ENCODE measurements around the gene ARID5B.

ARID5B gene

DNA sequence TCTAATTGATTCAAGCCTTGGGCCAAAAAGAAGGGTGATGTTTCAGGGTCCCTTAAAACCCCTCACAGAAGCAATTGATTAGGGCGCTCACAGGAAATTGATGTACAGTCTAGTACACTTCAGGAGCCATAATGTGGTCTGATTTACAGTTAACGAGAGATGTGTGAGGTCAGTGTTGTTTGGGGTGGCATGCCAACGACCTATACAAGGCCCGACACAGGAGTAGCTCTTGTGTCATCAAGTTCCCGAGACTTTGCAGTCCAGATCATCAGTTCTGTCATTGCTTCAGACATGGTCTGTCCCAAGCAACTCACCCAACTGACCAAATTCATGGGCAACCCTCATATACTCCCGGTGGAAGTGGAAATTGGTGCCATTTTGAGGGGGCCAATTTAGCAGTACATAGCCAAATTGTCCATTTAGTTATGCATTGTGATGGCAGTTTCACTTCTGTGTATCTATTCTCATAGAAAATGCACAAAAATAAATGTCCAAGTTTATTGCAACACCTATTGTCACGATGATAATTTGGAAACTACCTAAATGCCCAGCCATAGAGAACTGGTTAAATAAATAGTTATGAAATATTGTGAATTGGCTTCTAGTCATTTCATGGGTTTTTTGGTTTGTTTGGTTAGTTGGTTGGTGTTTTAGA lies 18.0 kb upstream of the ARID5B start:
- DNase-seq = no peak

DNA sequence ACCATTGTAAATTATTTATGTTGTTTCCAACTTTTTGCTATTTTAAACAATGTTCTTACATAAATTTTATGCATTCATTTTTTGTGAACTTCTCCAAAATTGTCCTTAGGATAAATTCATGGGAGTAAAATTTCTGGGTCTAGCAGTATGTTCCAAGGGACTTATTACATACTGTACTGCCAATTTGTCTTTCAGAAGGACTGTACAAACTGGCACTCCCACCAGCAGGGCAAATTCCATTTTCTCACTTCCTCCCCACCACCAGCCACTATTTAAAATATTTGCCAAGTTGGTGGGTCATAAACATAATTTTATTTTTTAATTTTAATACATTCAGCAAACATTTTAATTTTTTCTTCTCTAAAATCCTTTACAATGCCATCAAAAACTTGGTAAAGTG lies 13.7 kb upstream of the ARID5B start:
- DNase-seq = no peak

DNA sequence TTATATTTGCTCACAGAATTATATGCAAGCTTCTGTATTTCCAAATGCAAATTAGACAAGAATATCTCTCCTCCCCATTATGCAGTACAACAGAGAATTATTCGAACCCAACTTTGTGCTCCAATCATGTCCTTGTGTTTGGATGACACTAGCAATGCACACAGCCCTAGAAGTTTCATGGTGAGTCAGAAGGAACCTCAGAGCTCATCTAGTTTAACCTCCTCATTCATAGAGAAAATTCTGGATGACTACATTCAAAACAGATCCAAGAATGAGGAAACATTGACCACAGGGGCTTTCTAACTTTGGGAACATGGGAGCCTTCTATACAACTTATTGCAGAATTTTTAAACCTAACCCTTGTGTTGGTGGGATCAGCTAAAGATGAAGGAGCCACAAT lies 12.8 kb upstream of the ARID5B start:
- peak; percentile 67 for DNase-seq

DNA sequence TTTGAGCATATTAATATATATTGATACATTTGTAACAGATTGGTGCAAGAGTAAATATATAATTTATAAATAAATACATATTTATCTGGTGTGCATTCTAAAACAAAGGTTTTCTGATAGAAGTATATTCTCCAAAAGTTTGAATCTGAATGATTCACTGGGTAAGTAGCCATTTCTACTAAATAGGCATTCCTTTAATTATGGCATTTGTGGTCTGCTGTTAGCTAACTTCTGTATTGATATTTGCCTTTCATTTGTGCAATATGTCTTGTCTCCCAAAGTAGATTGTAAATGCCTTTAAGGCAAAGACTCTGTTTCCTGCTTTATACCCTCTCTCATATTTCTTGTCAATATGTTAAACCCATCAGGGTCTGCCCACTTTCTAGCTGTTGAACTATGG lies 11.1 kb upstream of the ARID5B start:
- peak; percentile 57 for DNase-seq

DNA sequence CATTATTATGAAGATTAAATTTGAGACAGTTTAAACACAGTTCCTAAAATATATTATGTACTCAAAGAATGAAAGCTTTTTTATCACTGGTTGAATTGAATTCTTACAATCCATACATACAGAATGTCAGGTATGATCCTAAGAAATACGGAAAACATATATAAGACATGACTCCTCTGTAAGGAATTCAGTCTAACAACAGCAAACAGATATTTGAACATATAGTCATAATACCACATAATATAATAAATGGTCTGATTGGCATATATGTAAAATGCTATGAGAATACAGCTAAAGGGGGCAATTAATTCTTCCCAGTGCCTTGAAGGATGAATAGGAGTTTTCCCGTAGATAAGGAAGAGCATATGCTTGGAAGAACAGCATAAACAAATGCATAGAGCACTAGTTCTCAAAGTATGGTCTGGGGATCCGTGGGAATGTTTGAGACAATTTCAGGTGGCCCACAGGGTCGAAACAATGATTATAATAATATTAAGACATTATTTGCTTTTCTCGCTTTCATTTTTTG lies 10.6 kb upstream of the ARID5B start:
- peak; percentile 46 for DNase-seq

DNA sequence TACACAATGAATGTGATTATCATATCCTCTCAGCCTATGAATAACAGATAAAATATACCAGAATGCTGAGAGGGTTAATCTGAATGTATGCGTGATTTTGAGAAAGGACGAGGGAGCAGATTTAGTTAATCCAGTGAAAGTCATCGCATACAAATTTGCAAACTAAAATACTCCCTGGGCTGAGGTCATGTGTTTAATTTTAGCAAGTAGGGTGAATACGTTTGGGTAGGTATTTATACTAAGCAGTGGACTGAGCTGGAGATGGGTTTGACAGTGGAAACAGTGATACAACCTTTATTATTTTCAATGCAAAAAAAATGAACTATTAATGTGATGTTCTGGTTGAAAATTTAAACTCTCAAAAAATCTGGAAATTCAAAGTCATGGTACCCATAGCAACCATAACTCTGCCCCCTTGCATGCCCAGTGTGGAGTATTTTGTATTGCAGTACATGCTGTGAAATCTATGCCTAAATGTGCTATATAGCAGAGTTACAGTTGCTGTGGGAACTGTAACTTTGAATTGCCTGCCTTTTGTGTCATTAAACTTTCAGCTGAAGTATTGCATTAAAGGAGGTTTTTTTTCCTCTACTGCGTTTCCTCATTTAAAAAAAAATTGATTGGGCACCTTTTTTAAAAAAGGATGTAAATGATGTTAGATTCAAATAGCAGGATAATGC lies 9.5 kb upstream of the ARID5B start:
- peak; percentile 42 for DNase-seq

DNA sequence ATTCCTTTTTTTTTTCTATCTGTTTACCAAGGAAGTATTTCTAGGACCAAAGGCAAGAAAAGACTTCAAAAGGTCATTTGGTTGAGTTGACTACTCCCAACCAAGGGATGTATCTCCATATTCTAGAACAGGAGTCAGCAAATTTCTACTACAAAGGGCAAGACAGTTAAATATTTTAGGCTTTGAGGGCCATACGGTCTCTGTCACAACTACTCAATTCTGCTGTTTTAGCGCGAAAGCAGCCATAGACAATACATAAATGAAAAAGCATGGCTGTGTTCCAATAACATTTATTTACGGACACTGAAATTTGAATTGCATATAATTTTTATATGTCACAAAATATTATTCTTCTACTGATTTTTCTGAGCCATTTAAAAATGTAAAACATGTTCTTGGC lies 8.5 kb upstream of the ARID5B start:
- no peak for DNase-seq

DNA sequence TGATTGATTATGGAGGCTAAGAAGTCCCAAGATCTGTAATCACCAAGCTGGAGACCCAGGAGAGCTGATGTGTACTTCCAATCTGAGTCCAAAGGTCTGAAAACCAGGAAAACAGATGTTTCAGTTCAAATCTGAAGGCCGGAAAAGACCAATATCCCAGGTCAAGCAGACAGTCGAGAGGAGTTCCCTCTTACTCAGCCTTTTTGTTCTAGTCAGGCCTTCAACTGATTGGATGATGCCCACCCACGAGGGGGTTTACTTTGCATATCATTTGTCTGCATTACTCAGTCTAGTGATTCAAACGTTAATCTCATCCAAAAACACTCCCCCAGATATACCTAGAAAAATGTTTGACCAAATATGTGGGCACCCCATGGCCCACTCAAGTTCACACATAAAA lies 7.4 kb upstream of the ARID5B start:
- DNase-seq = no peak

DNA sequence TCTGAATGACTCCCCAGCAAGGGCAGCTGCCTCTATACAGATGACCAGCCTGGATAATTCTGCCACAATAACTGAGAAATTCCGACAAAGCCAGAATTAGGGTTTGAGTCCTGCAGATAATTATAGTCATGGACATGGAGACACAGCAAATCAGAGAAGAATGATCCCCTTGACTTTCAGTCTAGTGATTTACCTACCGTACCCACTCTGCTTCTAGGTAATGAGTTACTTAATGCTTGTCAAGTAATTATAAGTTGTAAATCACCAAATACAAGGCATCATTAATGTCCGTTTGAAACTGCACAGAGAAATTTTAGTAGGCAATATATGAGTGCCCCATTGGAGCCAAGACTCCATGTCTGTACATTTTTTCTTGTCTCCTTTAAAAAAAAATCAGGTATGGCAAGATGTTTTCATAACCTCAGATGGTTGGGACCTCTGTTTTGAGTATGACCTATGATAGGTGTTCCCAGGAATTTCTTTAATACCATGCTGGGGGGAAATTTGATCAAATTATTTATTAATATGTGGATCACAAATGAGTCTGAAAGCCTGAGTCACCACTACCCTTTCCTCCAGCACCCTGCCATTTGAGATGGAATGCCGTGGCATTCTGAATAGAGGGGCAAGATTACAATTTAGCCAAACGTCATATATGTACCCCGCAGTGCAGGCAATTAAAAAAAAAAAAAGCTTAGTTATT lies 5.5 kb upstream of the ARID5B start:
- no peak for DNase-seq

DNA sequence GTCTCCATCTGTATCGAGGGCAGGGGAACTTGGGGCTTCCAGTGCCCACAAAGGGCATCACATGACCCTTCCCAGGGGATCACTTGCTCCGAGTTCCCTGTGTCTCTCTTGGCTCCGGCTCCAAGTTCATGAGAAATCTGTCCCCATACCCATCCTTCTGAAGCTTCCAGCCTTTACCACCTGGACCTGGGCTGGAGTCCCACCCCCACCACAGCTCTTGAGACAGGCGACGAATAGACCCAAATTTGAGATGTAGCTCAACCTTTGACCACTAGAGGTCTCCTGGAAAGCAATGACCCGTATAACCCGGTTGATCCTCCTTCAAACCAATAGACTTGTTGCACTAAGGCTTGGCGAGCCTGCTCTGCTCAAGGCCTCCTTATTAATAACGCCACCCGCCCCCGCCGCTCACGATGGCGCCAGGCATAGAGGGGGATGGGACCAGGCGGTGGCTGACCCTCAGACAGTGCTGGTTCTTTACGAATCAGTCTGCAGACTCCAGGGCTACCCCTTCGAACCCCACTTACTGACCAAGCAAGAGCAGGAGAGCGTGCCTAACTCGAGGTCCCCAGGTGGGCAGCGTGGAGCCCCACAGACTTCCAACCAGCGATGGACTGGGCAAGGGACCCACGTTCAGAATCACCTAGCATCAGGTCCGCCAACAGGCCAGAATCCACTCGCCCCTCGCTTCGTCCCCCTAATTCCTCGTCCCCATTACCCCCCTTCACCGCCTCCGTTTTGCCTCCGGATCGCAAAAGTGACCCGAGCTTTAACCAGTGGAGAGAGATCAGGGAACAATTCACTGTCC lies 4.4 kb upstream of the ARID5B start:
- DNase-seq = peak; percentile 74

DNA sequence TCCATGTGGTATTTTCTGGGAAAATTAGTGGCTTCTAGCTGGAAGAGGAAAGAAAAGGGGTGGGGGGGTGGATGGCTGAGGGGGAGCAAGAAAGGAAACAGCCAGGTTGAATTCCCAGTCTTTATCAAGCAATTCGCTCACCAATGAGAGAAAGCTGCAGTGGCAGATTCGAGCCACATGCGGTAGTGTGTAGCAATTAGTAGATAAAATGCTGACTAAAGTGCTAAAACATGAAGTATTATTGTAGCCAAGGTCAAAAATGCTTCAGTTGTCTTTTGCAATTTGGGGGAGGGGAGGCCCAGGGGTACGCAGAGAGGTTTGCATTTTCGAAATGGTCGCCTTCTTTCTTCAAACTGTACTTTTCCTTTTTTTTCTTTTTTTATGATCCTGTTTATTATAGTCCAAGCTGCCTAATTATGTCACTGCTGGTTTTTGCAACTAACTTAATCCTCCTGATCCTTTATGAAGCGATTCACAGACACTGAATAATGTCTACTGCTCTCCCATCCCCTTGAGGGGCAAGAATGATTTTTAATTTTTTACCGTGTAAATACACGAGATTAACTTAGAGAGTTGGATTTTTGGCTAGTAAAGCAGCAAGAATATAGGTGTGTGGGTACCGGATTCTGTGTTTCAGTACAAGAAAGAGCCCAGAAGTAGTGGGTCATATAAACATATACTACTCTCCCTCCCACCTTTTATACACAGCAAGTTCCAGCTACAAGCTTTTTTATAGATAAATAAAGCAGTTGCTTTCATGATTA lies 3.6 kb upstream of the ARID5B start:
- DNase-seq = peak; percentile 68

DNA sequence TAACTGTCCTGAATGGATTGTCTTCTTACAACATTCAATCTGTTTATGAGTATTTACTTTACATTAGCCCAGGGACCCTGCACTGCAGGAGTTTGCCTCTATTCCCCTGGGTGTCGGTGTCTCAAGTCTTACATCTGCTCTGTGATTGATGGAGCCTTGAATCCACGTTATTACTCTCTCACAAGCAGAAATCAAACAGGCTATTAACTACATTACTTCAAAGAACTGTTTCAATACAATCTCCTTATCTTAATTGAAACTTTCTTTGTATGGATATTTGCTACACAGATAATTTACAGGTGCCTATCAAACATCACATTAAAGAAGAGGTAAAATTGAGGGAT lies 3.1 kb upstream of the ARID5B start:
- DNase-seq = no peak

DNA sequence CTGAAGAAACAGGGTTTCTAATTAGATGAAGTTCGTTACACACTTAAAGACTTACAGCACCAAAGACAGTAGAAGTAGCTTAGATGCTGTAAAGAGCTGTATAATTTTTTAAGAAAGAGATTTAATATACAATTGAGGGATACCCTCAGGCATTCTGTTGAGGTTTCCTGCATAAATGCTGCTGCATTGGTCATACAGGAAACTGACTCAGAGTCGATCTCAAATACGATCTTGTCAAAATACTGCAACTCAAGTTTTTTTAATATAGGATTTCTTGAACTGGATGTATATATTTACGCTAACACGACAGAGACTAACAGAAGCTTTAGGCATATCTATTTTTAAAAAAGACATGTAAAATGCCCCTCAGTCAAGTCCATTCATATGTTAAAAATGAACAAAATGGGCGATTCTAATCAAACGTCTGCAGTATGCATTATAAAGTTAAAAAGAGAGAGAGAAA lies 2.4 kb upstream of the ARID5B start:
- peak; percentile 86 for DNase-seq

DNA sequence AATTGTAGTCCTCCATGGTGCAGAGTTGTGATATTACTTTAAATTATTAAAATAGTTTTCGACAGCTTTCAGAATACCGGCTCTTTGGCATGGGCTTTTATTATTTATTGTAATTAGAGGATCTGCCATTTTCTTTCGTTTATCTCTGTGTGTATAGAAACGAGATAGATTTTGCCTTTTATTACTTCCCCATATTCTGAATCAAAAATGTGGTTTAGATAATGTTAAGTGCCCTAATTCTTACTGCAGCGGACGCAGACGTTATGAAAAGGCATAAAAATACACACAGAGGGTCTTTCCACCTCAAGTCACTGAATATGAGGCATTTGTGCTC lies 1.9 kb upstream of the ARID5B start:
- no peak for DNase-seq

DNA sequence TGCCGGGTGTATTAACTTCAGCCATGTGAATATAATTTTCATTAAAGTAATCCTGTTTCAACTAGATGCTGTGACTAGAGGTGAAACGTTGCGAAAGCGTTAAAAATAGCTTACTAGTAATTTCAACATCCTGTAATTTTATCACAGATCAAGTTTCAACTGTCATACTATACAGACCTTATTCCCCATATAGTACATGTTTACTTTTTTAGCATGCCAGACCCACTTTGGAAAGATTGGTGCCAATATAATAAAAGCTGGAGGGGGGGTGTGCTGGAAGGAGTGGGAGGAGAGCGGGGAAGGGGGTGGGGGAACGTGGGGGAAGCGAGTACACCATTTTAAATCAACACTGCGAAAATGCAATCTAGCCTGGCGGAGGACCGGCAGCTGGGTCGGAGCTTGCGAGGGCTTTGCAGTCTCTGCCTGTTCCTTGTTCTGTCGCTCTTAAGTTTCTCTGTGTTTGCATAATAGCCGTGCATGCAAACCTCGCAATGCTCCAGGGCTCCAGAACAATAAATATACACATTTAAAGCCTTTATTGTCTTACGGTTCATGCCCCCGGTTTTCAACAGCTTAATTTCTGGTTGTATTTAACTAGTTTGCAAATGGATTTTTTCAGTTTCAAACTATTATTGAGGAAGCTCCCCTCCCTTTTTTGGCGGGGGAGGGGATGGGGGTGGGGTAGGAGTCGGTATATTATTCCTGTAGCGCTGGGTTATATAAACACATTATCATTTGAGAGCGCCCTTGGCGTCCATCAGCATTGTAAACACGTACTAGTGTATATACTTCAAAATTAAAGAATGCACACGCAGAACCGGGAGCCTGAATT lies 1.3 kb upstream of the ARID5B start:
- peak; percentile 83 for DNase-seq

DNA sequence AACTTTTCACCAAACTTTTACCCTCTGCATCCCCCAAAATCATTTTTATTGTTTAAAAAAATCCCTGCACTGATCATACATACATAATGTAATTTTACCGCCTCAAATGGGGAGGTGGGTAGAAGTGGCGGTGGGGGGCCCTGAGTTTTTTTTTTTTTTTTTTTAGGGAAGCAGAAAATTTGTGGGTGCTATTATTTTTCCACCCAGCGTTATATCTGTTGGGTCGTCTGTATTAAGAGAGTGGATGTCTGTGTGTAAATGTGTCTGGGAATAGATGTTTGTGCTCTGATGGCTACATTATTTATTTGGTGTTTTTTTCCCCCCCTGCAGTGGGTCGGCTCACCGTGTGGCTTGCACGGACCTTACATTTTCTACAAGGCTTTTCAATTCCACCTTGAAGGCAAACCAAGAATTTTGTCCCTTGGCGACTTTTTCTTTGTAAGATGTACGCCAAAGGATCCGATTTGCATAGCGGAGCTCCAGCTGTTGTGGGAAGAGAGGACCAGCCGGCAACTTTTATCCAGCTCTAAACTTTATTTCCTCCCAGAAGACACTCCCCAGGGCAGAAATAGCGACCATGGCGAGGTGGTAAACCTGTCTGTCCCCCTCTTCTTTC lies 438 bp downstream of the ARID5B start:
- no peak for DNase-seq

DNA sequence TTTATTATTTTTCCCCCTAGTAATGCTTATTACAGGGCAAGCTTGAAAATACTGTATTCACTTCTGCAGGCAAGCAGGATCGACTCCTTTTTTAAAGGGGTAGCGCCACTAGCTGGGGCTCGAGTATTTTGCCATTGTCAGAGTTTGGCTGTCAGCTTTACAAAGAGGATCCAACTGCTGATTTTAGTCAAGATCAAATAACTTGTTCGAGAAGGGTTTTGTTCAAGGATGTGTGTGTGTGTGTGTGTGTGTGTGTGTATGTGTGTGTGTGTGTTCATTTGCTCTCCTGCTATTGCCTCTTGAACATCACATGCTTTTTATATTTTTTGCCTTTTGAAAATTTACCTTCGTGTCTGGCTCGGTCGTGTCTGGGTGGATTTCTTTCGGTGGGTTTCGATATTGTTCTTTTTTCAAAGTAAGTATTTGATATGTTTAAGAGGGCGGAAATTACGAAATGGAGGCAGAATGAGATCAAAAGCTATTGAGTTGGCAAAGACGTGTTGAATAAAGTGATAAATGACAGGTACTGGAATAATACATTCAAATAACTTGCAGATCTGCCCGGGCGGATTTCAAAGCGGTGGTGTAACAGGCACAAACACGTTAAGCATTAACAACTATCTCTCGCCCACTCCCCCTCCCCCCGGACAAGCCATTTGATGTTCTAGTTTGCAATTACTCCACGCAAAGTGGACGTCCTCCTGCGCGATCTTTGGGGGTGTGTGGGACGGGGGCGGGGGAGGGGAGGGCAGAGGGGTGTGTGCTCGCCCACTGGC lies 1.1 kb downstream of the ARID5B start:
- peak; percentile 76 for DNase-seq

DNA sequence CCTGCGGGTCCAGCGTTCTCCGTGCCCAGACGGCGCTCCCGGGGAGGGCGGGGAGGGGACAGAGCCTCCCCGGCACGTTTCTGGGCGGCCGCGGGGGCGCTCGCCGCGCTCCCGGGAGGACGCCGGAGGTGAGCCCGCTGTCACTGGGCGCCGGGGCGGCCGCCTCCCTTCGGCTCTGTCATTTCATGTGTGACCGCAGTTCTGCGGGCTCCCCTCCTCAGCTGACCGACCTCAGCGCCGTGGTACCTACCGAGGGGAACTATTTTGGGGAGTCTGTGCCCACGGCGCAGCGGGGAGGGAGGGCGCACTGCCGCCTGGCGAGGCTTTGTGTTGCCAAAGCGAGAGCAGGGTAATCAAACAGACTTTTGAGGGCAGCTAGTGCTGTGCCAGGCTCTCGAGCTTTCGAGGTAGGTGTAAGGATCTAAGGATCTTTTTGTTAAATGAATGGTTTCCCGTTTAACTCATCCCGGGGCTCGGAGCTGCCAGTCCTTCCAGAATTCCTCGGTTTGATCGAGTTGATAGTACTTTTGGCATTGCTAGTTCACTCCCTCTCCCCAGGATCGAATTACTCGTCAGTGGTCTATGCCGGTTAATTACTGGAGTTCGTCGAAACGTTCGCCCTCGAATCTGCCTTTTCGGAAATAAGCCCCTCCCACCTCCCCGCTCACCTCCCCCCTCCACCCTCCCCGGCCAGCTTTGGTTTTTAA lies 1.9 kb downstream of the ARID5B start:
- DNase-seq = peak; percentile 67

DNA sequence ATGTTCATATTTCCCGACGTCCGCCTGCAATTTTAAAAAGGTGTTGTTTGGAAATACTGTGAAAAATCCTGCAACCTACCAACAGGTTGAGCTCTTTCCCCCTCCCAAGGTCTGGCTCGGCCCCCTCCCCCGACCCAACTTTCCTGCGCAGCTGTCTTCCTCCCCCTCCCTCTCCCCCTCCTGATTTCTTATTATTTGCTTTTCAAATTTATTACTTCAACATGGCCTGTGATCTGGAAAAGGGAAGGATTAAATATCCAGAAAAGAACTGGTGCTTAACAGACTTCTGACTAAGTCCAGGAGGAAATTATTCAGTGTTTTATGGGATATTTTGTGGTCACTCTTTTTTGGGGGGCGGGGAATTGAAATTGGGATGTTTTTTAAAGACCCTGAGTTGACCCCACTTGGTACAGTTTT lies 2.4 kb downstream of the ARID5B start:
- DNase-seq = peak; percentile 51
